NCI-H1436 (cell line): ENCODE data around the gene SYDE1.
A peak's percentile ranks its signal among the peaks of the same experiment; 100 is the strongest.

Experiments
- DNase-seq: peaks from one replicate; lab custom pipeline; 2025; lab: John Stamatoyannopoulos, UW

Gene SYDE1

GRCh38 chr19:15124572-15125231 is 17.5 kb downstream of the SYDE1 start:
- no peak for DNase-seq

DNA sequence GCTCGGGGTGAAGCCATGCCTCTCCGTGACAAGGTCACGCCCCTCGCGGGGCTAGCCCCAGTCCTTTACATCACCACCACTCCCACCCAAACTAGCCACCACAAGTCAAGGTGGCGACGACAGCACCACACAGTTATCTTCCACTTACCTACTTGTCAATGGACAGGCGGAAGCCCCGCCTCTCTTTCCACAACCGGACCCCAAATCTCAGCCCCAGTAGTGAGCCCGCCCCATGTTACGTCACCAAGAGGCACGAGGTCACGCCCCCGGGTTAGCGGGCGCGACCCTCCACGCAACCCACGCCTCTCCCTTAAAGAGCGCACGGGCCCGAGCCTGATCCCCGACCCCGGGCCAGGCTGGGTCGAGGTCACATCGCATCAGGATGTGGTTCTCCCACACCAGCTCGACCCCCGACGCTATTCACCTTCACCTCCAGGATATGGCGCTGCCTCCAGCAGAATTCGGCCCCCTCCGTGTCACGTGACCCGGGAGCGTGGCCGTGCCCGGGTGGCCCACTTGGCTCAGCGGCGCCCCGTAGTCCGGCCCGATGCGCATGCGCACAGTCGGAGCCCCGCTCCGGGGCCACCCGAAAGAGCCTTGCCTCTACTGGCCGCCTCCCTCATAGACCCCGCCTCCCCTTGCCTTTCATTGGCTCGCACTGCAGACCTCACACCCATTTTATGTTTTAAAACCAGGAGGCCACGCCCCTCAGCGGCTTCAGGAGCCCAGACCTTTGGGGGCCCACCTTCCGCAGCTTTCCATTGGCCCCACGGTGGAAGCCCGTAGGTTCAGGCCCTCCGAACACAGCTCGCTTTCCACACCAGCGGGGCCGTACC is 18.2 kb downstream of the SYDE1 start:
- peak; percentile 98 for DNase-seq

GRCh38 chr19:15126131-15126910 is 19.1 kb downstream of the SYDE1 start:
- DNase-seq, result no peak

DNA sequence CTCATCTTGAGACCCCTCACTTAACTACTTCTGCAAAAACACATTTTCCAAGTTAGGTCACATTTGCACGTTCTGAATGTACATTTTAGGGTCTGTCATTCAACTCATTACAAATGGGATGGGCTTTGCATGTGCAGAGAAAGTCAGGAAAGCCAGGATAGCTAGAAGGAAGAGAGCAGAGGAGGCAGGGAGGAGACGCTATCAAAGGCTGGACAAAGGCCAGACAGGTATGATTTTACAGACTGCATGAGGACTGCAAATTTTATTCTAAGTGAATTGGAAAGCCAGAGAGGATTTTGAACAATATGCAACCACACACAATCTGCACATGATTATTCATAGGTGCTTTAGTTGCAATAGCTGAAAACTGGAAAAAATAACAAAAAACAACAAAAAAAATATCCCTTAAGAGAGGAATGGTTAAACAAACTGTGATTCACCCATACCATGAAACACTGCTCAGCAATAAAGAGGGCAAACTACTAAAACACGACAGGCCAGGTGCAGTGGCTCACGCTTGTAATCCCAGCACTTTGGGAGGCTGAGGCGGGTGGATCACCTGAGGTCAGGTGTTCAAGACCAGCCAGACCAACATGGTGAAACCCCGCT is 21.1 kb downstream of the SYDE1 start:
- no peak for DNase-seq

DNA sequence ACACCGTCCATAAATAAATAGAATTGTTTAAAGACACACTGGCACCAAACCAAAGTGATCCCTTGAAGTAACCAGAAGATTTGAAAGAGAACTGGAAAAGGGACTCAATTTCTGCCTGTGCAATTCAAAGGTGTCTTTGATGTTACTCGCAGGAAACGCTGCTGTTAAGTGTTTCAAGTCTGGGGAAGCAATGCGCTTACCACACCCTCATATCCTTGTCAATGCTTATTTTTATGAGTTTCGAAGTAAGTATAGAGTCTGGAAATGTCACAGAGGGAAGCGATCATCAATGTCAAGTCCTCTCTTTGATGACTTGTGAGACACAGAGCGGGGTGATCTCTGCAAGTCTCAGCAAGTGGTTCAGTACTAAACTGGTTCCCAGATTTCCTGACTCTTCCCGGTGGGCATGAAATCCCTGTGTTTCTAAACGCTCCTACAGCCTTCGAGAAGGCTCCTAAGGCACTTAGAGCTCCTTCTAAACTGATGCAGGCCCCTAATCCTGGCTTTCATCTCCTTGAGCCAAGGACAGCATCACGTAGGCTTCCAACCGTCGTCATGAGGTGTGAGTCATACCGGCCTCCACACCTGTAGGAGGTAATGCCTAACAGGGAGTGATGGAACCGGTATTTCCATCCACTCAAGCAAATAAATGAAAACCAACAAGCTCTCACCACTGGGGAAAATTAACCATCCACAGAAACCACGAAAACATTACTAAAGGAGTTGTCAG is 22.8 kb downstream of the SYDE1 start:
- DNase-seq, result no peak

GRCh38 chr19:15136234-15136954 is 29.2 kb downstream of the SYDE1 start:
- no peak for DNase-seq

- no peak for DNase-seq
Observed at GRCh38 chr19:15137777-15138176, 30.6 kb downstream of the SYDE1 start.

DNA sequence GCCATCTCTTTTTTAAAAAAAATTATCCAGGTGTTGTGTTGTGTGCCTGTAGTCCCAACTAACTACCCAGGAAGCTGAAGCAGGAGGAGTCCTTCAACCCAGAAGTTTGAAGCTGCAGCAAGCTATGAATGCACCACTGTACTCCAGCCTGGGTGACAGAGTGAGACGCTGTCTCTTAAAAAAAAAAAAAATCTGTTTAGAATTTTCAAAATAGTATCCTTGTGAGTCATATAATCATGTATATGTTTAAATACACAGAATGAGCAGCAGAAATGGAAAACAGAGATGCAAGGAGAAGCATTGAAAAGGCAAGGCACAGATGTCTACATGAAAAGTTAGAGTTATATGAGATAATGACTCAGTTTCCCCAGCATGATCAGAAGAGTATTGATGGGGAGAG is 31.2 kb downstream of the SYDE1 start:
- DNase-seq, result no peak

GRCh38 chr19:15141143-15141542 is 33.9 kb downstream of the SYDE1 start:
- no peak for DNase-seq

GRCh38 chr19:15142313-15142712 is 35.1 kb downstream of the SYDE1 start:
- DNase-seq, result no peak

DNA sequence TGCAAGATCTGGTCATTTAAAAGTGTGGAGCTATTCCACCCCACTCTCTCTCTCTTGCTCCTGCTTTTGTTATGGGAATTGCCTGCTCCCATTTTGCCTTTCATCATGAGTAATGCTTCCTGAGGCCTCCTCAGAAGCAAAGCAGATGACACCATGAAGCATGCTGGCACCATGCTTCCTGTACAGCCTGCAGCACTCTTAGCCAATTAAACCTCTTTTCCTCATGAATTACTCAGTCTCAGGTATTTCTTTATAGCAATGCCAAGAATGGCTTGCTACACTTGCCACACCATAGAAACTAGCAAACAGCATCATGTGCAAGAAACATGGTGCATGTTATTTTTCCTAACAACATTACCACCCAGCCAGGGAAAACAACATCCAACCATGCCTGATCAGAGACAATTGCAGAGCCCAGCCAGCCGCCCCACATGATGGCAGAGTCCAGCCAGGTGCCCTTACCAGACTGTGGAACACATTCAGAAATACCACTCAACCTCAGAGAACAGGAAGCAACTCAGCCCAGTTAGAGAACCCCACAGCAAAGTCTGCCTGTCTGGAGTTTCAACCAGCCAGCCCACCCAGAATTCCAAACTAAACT is 36.9 kb downstream of the SYDE1 start:
- no peak for DNase-seq

GRCh38 chr19:15147090-15147489 is 39.9 kb downstream of the SYDE1 start:
- no peak for DNase-seq

- no peak for DNase-seq
Observed at GRCh38 chr19:15149737-15150136, 42.5 kb downstream of the SYDE1 start.

- no peak for DNase-seq
Observed at GRCh38 chr19:15154002-15154612, 46.9 kb downstream of the SYDE1 start.

DNA sequence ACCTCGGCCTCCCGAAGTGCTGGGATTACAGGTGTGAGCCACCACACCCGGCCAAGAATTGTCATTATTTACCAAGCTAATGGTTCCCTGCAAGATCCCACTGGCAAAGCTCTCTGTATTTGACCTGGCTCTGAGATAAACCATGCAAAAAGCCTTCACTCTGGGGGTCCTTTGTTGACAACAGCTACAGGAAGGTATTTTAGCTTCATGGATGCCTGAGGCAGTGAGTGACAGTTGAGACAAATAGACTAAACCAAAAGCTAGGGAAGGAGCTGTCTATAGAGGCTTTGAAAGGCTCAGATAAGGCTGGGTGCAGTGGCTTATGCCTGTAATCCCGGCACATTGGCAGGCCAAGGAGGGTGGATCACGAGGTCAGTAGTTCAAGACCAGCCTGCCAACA is 48.1 kb downstream of the SYDE1 start:
- no peak for DNase-seq

GRCh38 chr19:15156391-15156790 is 49.2 kb downstream of the SYDE1 start:
- no peak for DNase-seq

- DNase-seq, result no peak
Observed at GRCh38 chr19:15159251-15159650, 52.0 kb downstream of the SYDE1 start.

- DNase-seq, result peak; percentile 52
Observed at GRCh38 chr19:15161028-15161984, 54.1 kb downstream of the SYDE1 start.
